Heart right ventricle (tissue), 16 donors: Measurements from ENCODE around the gene CGGBP1. TPM values are rescaled to one million over a fixed set of nuclear protein-coding genes. Genes with fewer than 3 reads are reported as not detected.
A peak's percentile ranks its signal among the peaks of the same experiment; 100 is the strongest.

Experiments
- ATAC-seq, 8 donors: fragments of 200-7000 bp; cut with Tn5 transposase; one replicate each; pipeline ENCODE4 v1.9.1; 2020; ENCODE audit warnings: mild to moderate bottlenecking in 8 of 8, moderate library complexity in 8 of 8, moderate number of reproducible peaks in 1 of 8
- DNase-seq, 2 donors: peaks; one replicate each; pipeline ENCODE4 v3.0.0-alpha.2; 2020
- H3K27ac ChIP-seq, 10 donors: fragments of 200-600 bp; sonication (generic) in 2 of 10; one replicate each; pipeline versions ENCODE4 v1.5.0 to v1.8.0; 2020 to 2022; ENCODE audit warnings: mild to moderate bottlenecking in 3 of 10
- H3K27me3 ChIP-seq, 7 donors: fragments of 200-600 bp; one replicate each; pipeline ENCODE4 v1.8.0; 2021 to 2022; ENCODE audit warnings: mild to moderate bottlenecking in 2 of 7
- H3K36me3 ChIP-seq, 9 donors: fragments of 200-600 bp; sonication (generic) in 1 of 9; one replicate each; pipeline versions ENCODE4 v1.5.0 to v1.8.0; 2020 to 2022; ENCODE audit warnings: mild to moderate bottlenecking in 2 of 9
- H3K4me1 ChIP-seq, 9 donors: fragments of 200-600 bp; sonication (generic) in 1 of 9; one replicate each; pipeline versions ENCODE4 v1.5.0 to v1.8.0; 2020 to 2022; ENCODE audit warnings: mild to moderate bottlenecking in 4 of 9
- H3K4me3 ChIP-seq, 10 donors: fragments of 200-600 bp; sonication (generic) in 2 of 10; one replicate each; pipeline versions ENCODE4 v1.5.0 to v1.8.0; 2020 to 2022; ENCODE audit warnings: mild to moderate bottlenecking in 7 of 10, moderate library complexity in 2 of 10
- H3K9me3 ChIP-seq, 11 donors: fragments of 200-600 bp in 10 of 11; sonication (generic) in 2 of 11; one replicate each; pipeline versions ENCODE4 v1.5.0 to v1.8.0; 2013 to 2022; ENCODE audit warnings: mild to moderate bottlenecking in 2 of 11, control low read depth in 1 of 11, moderate library complexity in 1 of 11
- WGBS, 2 donors: extraction: QIAGEN DNeasy Blood & Tissue Kit; methylation state at CpG; one replicate each; pipeline ENCODE4 v1.1.7; 2013; ENCODE audit warnings: inconsistent platforms in 1 of 2; 5-methylcytosine and 5-hydroxymethylcytosine counted together
- intact Hi-C, 10 donors: fragments of 100-400 bp; cut with DNase I; formaldehyde crosslinking; loops; one replicate each; pipeline versions ENCODE4 v1.11.1 to v1.14.2; 2022
- polyA plus RNA-seq, 2 donors: library from polyadenylated mRNA; stranded (reverse); fragments of 200-250 nt; gene quantifications; one replicate each; pipeline ENCODE4 v1.2.3, GENCODE V29; 2013
- total RNA-seq, 10 donors: library from RNA; stranded (reverse); fragmentation: NEBNext Ultra II Directional in 3 of 10; extraction: Animal tissue kit (Norgen Biotek cat#: 25700) in 3 of 10; gene quantifications; one replicate each; pipeline versions ENCODE4 v1.2.1 to v1.2.4, GENCODE V29; 2021 to 2023
- TF ChIP-seq, protein P1 (sequence below), 9 donors: fragments of 200-600 bp; sonication (generic) in 2 of 9; IDR thresholded peaks; one replicate each; pipeline versions ENCODE4 v1.5.0 to v1.8.0; 2021 to 2022; ENCODE audit warnings: antibody characterized with exemption in 9 of 9, mild to moderate bottlenecking in 5 of 9, moderate library complexity in 1 of 9
- donor health status: Arrhythmogenic right ventricular cardiomyopathy.
- donor health status: ischemic (EF 13 %, LVEDD 7.1; RV severe dilation, severe dysfunction).
- donor health status: healthy with polysubstance abuse.
- donor health status: DM: no; HTN: yes; CAD: no.
- donor health status: DM: no; HTN: no; CAD: no.
- donor health status: ischemic (EF 25% LVEDD 6.9; RV normal size, moderate dysfunction).
- donor health status: ischemic (EF 25% LVEDD 5.7; RV mildly dilated, moderate dysfunction).
- donor health status: healthy.
- donor health status: DM: yes; HTN: yes; CAD: no.
- donor health status: Ischemic cardiomyopathy.
- donor health status: ischemic (EF 35%, LVEDD 5.7; RV mildly dilated, moderate dysfunction).
- donor health status: nonischemic (EF 11% LVEDD 7.7; RV severe dilation, severe dysfunction).
- donor health status: DM: yes; HTN: yes; CAD: no.
- donor health status: PGD.
- donor health status: ischemic (EF 29% LVEDD 5.4; RV normal size, mild dysfunction).
- donor health status: nonischemic (EF 23%, LVEDD 6.1; RV moderate dilation, normal function).

Gene CGGBP1
- total and polyA plus RNA-seq, 12 donors = 28.1 to 63.0 (median 44.4) TPM

- Histone ChIP-seq H3K27ac (no peak overlapping the region), H3K4me1 (peaks cover 0 to 38% (median 31%) of the 10 kb centered on the region in 9 donors), H3K36me3 (no peaks in the 10 kb centered on the region), H3K4me3 (no peak overlapping the region), H3K9me3 (peaks cover 0 to 12% (median 0%) of the 10 kb centered on the region in 11 donors), H3K27me3 (no peaks in the 10 kb centered on the region)
- 98% methylated on average over 3 of the region's 3 CpGs for WGBS, 2 donors
- TF ChIP-seq, protein P1, sequence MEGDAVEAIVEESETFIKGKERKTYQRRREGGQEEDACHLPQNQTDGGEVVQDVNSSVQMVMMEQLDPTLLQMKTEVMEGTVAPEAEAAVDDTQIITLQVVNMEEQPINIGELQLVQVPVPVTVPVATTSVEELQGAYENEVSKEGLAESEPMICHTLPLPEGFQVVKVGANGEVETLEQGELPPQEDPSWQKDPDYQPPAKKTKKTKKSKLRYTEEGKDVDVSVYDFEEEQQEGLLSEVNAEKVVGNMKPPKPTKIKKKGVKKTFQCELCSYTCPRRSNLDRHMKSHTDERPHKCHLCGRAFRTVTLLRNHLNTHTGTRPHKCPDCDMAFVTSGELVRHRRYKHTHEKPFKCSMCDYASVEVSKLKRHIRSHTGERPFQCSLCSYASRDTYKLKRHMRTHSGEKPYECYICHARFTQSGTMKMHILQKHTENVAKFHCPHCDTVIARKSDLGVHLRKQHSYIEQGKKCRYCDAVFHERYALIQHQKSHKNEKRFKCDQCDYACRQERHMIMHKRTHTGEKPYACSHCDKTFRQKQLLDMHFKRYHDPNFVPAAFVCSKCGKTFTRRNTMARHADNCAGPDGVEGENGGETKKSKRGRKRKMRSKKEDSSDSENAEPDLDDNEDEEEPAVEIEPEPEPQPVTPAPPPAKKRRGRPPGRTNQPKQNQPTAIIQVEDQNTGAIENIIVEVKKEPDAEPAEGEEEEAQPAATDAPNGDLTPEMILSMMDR (IDR thresholded peaks at IDR 0.05) = no peak
- intact Hi-C loops = no loop called here
- ATAC-seq = no peak
- DNase-seq = no peak
These were observed 20.1 kb upstream of the CGGBP1 start for GRCh38 chr3:88078932-88079331.

DNA sequence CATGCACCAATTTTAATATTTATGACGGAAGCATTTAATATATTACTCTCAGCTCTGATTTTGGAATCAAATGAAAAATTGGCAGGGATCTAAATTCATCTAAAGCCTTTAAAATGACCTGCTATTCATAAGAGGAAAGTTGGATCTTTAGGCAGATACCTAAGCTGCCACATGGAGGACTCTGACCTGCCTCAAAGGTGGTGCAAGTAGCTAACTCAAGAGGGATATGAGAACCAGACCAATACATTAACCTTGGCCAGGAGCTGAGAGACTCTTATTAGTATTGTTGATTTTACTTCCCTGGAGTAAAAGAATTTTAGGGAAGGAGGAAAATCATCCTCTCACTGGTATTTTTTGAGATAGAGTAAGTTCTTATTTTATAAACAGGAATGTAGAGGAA is 17.9 kb upstream of the CGGBP1 start:
- Histone ChIP-seq H3K4me3 (no peak overlapping the region), H3K36me3 (no peaks in the 10 kb centered on the region), H3K27me3 (no peaks in the 10 kb centered on the region), H3K4me1 (peaks cover 0 to 40% (median 27%) of the 10 kb centered on the region in 9 donors), H3K9me3 (peaks cover 0 to 13% (median 0%) of the 10 kb centered on the region in 11 donors), H3K27ac (no peak overlapping the region)
- intact Hi-C loops = no loop called here
- DNase-seq (no peak), ATAC-seq (no peak)
- TF ChIP-seq, protein P1 (IDR thresholded peaks at IDR 0.05) = no peak
- WGBS, 2 donors = 94 to 96% methylated on average over 1 of the region's 1 CpG

GRCh38 chr3:88075497-88075896 is 16.7 kb upstream of the CGGBP1 start:
- no peak for ATAC-seq
- no peak for DNase-seq
- peak overlapping the region in 2 of 10 donors; percentile 3 to 7 for H3K27ac ChIP-seq
- no peak overlapping the region for H3K4me3 ChIP-seq
- no peaks in the 10 kb centered on the region for H3K36me3 ChIP-seq
- 60% methylated on average over 2 of the region's 2 CpGs for WGBS, 2 donors
- no peaks in the 10 kb centered on the region for H3K27me3 ChIP-seq
- intact Hi-C loops = no loop called here
- TF ChIP-seq, protein P1 (IDR thresholded peaks at IDR 0.05) = no peak
- H3K9me3 ChIP-seq = peaks cover 0 to 13% (median 0%) of the 10 kb centered on the region in 11 donors
- peaks cover 0 to 40% (median 27%) of the 10 kb centered on the region in 9 donors for H3K4me1 ChIP-seq

DNA sequence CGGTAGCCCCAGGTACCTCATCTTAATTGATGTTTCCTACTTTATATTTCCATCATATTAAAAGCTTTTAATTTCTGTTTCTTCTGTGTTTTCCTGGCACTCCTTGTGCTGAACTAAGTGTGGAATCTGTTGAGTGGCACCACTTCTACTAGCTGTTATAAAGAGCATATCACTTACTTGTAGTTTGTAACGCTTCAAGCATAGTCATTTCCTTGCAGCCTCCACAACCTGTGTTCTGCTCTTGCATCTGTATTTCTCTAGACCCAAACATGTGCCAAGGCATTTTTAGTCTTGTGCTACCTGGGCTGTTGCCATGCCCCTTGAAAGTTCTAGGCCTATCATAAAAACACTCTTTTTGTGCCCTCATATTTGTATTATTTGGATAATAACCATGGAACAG is 16.3 kb upstream of the CGGBP1 start:
- Histone ChIP-seq H3K27me3 (no peaks in the 10 kb centered on the region), H3K4me3 (no peak overlapping the region), H3K36me3 (no peaks in the 10 kb centered on the region), H3K9me3 (peaks cover 0 to 13% (median 0%) of the 10 kb centered on the region in 11 donors), H3K4me1 (peaks cover 0 to 40% (median 27%) of the 10 kb centered on the region in 9 donors), H3K27ac (peak overlapping the region in 2 of 10 donors; percentile 3 to 7)
- DNase-seq = no peak
- TF ChIP-seq, protein P1 (IDR thresholded peaks at IDR 0.05) = no peak
- WGBS, 2 donors = 50 to 62% methylated on average over 2 of the region's 2 CpGs
- intact Hi-C loops = no loop called here
- peak in 2 of 8 donors; percentile 27 to 39 for ATAC-seq
